GM12874 (cell line): ENCODE results near the gene SP3.

ENCODE experiments used
- CTCF ChIP-seq: IDR thresholded peaks from 2 replicates; pipeline ENCODE4 v1.5.1; 2011; ENCODE audit warnings: low read depth, mild to moderate bottlenecking, control low read depth, low read length, moderate library complexity; ENCODE audit not compliant: insufficient read depth

Gene SP3

GRCh38 chr2:173978447-173978846 lies 13.3 kb upstream of the SP3 start:
- TF ChIP-seq CTCF, result no peak

GRCh38 chr2:173972636-173973035 lies 7.5 kb upstream of the SP3 start:
- TF ChIP-seq CTCF, result no peak

- TF ChIP-seq CTCF, result no peak
These were observed 7.0 kb upstream of the SP3 start for GRCh38 chr2:173972165-173972564.

GRCh38 chr2:173970516-173970924 lies 5.3 kb upstream of the SP3 start:
- TF ChIP-seq CTCF, result no peak

GRCh38 chr2:173969886-173970285 lies 4.7 kb upstream of the SP3 start:
- no peak for TF ChIP-seq CTCF

- no peak for TF ChIP-seq CTCF
These were observed 3.4 kb upstream of the SP3 start for GRCh38 chr2:173968551-173968950.

GRCh38 chr2:173966274-173967098 lies 1.3 kb upstream of the SP3 start:
- no peak for TF ChIP-seq CTCF
